RWPE1 (cell line): ENCODE data around the gene ALX1.

Source experiments
- CTCF ChIA-PET: fragments of 350-600 bp; sonication (Branson Sonifier 250); formaldehyde crosslinking; extraction: SDS; loops from one replicate; lab custom pipeline; 2021; lab: Yijun Ruan, JAX
- POLR2A ChIA-PET: fragments of 400-600 bp; formaldehyde crosslinking; extraction: SDS; loops from one replicate; lab custom pipeline; 2020; ENCODE audit warnings: antibody characterized with exemption; ENCODE audit not compliant: low non-redundant PET; lab: Yijun Ruan, JAX
- DNase-seq: peaks from one replicate; pipeline ENCODE4 v3.0.0; 2012; ENCODE audit warnings: low spot score
- H3K27ac ChIP-seq: fragments of 450-650 bp; 2 replicates; pipeline ENCODE4 v1.5.1; 2017
- CTCF ChIP-seq: fragments of 450-650 bp; conservative IDR thresholded peaks from 2 replicates; pipeline ENCODE4 v1.5.1; 2017; ENCODE audit warnings: low read depth, mild to moderate bottlenecking

The ALX1 gene

GRCh38 chr12:85260896-85261295 lies 19.1 kb upstream of the ALX1 start:
- POLR2A ChIA-PET = no interaction called here
- no peak overlapping the region for H3K27ac ChIP-seq
- no peak for TF ChIP-seq CTCF
- no peak for DNase-seq
- CTCF ChIA-PET = no interaction called here

GRCh38 chr12:85266356-85266755 lies 13.7 kb upstream of the ALX1 start:
- CTCF ChIA-PET = no interaction called here
- DNase-seq = no peak
- no peak overlapping the region for H3K27ac ChIP-seq
- POLR2A ChIA-PET = no interaction called here
- TF ChIP-seq CTCF = no peak

GRCh38 chr12:85273381-85274314 lies 6.4 kb upstream of the ALX1 start:
- ChIA-PET CTCF (interaction anchor here (0.5 to 0.6 kb wide), 2 partner anchors 285 to 287 kb away, joined by 4 to 7 read pairs; no protein-coding TSS in a partner anchor), POLR2A (no interaction called here)
- H3K27ac ChIP-seq = no peak overlapping the region
- TF ChIP-seq CTCF = no peak
- DNase-seq = no peak

GRCh38 chr12:85274315-85274651 lies 5.7 kb upstream of the ALX1 start:
- ChIA-PET POLR2A (no interaction called here), CTCF (interaction anchor here (0.6 kb wide), 2 partner anchors 284 to 1130 kb away, joined by 3 to 7 read pairs; no protein-coding TSS in a partner anchor)
- H3K27ac ChIP-seq = no peak overlapping the region
- DNase-seq = no peak
- no peak for TF ChIP-seq CTCF

- no peak for DNase-seq
- TF ChIP-seq CTCF = no peak
- H3K27ac ChIP-seq = no peak overlapping the region
- ChIA-PET POLR2A (interaction anchor here (0.7 kb wide), 1 partner anchor 197 kb away, joined by 11 read pairs; no protein-coding TSS in a partner anchor), CTCF (no interaction called here)
These were observed 4.6 kb upstream of the ALX1 start for GRCh38 chr12:85275374-85275773.

- DNase-seq = no peak
- no peak for TF ChIP-seq CTCF
- CTCF ChIA-PET = no interaction called here
- POLR2A ChIA-PET = no interaction called here
- H3K27ac ChIP-seq = no peak overlapping the region
These were observed 2.8 kb upstream of the ALX1 start for GRCh38 chr12:85277191-85277590.
